Effector memory CD8-positive, alpha-beta T cell (primary cell): Measurements from ENCODE around the gene GPC5.
"Not testable (repeated sequence)": the region's sequence is repeated elsewhere in the genome, so short reads cannot be mapped to it uniquely, and the experiment has no call there.

Experiments
- ATAC-seq: fragments of 150-1000 bp; cut with Tn5 transposase; replicated peaks from 2 replicates; pipeline ENCODE4 v1.10.0; 2021; ENCODE audit warnings: mild to moderate bottlenecking, moderate library complexity
- DNase-seq, 3 experiments: peaks; one replicate each; pipeline ENCODE4 v3.0.0; 2021
- H3K27ac Mint-ChIP-seq, 2 donors: one replicate each; pipeline ENCODE4 v1.8.0; 2022; ENCODE audit warnings: mild to moderate bottlenecking in 2 of 2, mixed read lengths in 2 of 2, moderate library complexity in 2 of 2
- H3K27me3 Mint-ChIP-seq, 2 donors: one replicate each; pipeline ENCODE4 v1.8.0; 2022; ENCODE audit warnings: mixed read lengths in 2 of 2
- H3K36me3 Mint-ChIP-seq: one replicate; pipeline ENCODE4 v1.8.0; 2022; ENCODE audit warnings: mild to moderate bottlenecking, moderate library complexity, mixed read lengths; ENCODE audit not compliant: insufficient read depth
- H3K4me1 Mint-ChIP-seq, 2 donors: one replicate each; pipeline ENCODE4 v1.8.0; 2022; ENCODE audit warnings: low read depth in 2 of 2, mixed read lengths in 2 of 2
- H3K4me3 Mint-ChIP-seq, 2 donors: one replicate each; pipeline ENCODE4 v1.8.0; 2022; ENCODE audit warnings: mild to moderate bottlenecking in 2 of 2, mixed read lengths in 2 of 2, moderate library complexity in 2 of 2
- H3K9me3 Mint-ChIP-seq, 2 donors: one replicate each; pipeline ENCODE4 v1.8.0; 2022; ENCODE audit warnings: mixed read lengths in 2 of 2

GPC5 gene

GRCh38 chr13:92864584-92865284 is 1466.3 kb downstream of the GPC5 start:
- H3K4me3 Mint-ChIP-seq: no peak overlapping the region
- no peak for ATAC-seq

GRCh38 chr13:92873029-92873428 is 1474.6 kb downstream of the GPC5 start:
- no peaks in the 10 kb centered on the region for H3K27me3 Mint-ChIP-seq
- no peak overlapping the region for H3K4me3 Mint-ChIP-seq
- H3K27ac Mint-ChIP-seq: no peak overlapping the region

More at GRCh38 chr13:92864584-92865284, 1466.3 kb downstream of the GPC5 start:
- Mint-ChIP-seq H3K36me3 (no peaks in the 10 kb centered on the region), H3K4me1 (no peaks in the 10 kb centered on the region), H3K27me3 (no peaks in the 10 kb centered on the region), H3K27ac (no peak overlapping the region), H3K9me3 (peaks cover 0 to 5% of the 10 kb centered on the region in 2 donors)
- no peak for DNase-seq

GRCh38 chr13:92886535-92887077 is 1488.2 kb downstream of the GPC5 start:
- Mint-ChIP-seq H3K9me3 (peaks cover 1 to 8% of the 10 kb centered on the region in 2 donors), H3K36me3 (no peaks in the 10 kb centered on the region), H3K27ac (no peak overlapping the region), H3K4me3 (no peak overlapping the region), H3K4me1 (no peaks in the 10 kb centered on the region), H3K27me3 (no peaks in the 10 kb centered on the region)
- ATAC-seq (no peak), DNase-seq (no peak)

More at GRCh38 chr13:92873029-92873428, 1474.6 kb downstream of the GPC5 start:
- Mint-ChIP-seq H3K36me3 (no peaks in the 10 kb centered on the region), H3K4me1 (no peaks in the 10 kb centered on the region), H3K9me3 (peaks cover 0 to 6% of the 10 kb centered on the region in 2 donors)
- ATAC-seq (no peak), DNase-seq (no peak)

GRCh38 chr13:92894447-92894846 is 1496.0 kb downstream of the GPC5 start:
- peaks cover 0 to 2% of the 10 kb centered on the region in 2 donors for H3K9me3 Mint-ChIP-seq
- H3K27ac Mint-ChIP-seq: no peak overlapping the region
- ATAC-seq (no peak), DNase-seq (no peak)
- no peaks in the 10 kb centered on the region for H3K4me1 Mint-ChIP-seq
- H3K36me3 Mint-ChIP-seq: no peaks in the 10 kb centered on the region
- H3K27me3 Mint-ChIP-seq: no peaks in the 10 kb centered on the region
- no peak overlapping the region for H3K4me3 Mint-ChIP-seq

GRCh38 chr13:92896842-92897241 is 1498.4 kb downstream of the GPC5 start:
- H3K9me3 Mint-ChIP-seq: peaks cover 0 to 2% of the 10 kb centered on the region in 2 donors
- no peaks in the 10 kb centered on the region for H3K36me3 Mint-ChIP-seq
- no peaks in the 10 kb centered on the region for H3K27me3 Mint-ChIP-seq
- H3K4me1 Mint-ChIP-seq: no peaks in the 10 kb centered on the region
- no peak overlapping the region for H3K27ac Mint-ChIP-seq
- no peak overlapping the region for H3K4me3 Mint-ChIP-seq
- ATAC-seq (no peak), DNase-seq (no peak)

GRCh38 chr13:92898946-92899345 is 1500.5 kb downstream of the GPC5 start:
- not testable (repeated sequence) for H3K4me1 Mint-ChIP-seq, DNase-seq, H3K9me3 Mint-ChIP-seq, ATAC-seq, H3K4me3 Mint-ChIP-seq, H3K36me3 Mint-ChIP-seq, H3K27ac Mint-ChIP-seq, H3K27me3 Mint-ChIP-seq

GRCh38 chr13:92900446-92900845 is 1502.0 kb downstream of the GPC5 start:
- no peak overlapping the region for H3K27ac Mint-ChIP-seq
- ATAC-seq (no peak), DNase-seq (no peak)
- H3K4me3 Mint-ChIP-seq: no peak overlapping the region
- no peaks in the 10 kb centered on the region for H3K4me1 Mint-ChIP-seq
- H3K36me3 Mint-ChIP-seq: no peaks in the 10 kb centered on the region
- no peaks in the 10 kb centered on the region for H3K27me3 Mint-ChIP-seq
- H3K9me3 Mint-ChIP-seq: peaks cover 0 to 2% of the 10 kb centered on the region in 2 donors

- Mint-ChIP-seq H3K27ac (no peak overlapping the region), H3K4me3 (no peak overlapping the region), H3K4me1 (no peaks in the 10 kb centered on the region), H3K27me3 (no peaks in the 10 kb centered on the region), H3K36me3 (no peaks in the 10 kb centered on the region), H3K9me3 (peaks cover 0 to 2% of the 10 kb centered on the region in 2 donors)
- ATAC-seq (no peak), DNase-seq (no peak)
Observed at GRCh38 chr13:92901739-92902138, 1503.3 kb downstream of the GPC5 start.

GRCh38 chr13:92912629-92913028 is 1514.2 kb downstream of the GPC5 start:
- H3K36me3 Mint-ChIP-seq: no peaks in the 10 kb centered on the region
- no peak for ATAC-seq
- no peak overlapping the region for H3K4me3 Mint-ChIP-seq

GRCh38 chr13:92913840-92914239 is 1515.4 kb downstream of the GPC5 start:
- Mint-ChIP-seq H3K27ac (no peak overlapping the region), H3K9me3 (peaks cover 3 to 6% of the 10 kb centered on the region in 2 donors), H3K27me3 (no peaks in the 10 kb centered on the region), H3K4me1 (no peaks in the 10 kb centered on the region), H3K36me3 (no peaks in the 10 kb centered on the region), H3K4me3 (no peak overlapping the region)
- DNase-seq (no peak), ATAC-seq (no peak)

More at GRCh38 chr13:92912629-92913028, 1514.2 kb downstream of the GPC5 start:
- no peaks in the 10 kb centered on the region for H3K4me1 Mint-ChIP-seq
- no peaks in the 10 kb centered on the region for H3K27me3 Mint-ChIP-seq
- no peak for DNase-seq
- no peak overlapping the region for H3K27ac Mint-ChIP-seq
- H3K9me3 Mint-ChIP-seq: peaks cover 3 to 6% of the 10 kb centered on the region in 2 donors
